GM18526 (cell line): ENCODE data around the gene SYNDIG1.

Experiments
- POLR2A ChIP-seq: IDR thresholded peaks from 3 replicates; pipeline ENCODE4 v1.6.1; 2011; ENCODE audit not compliant: insufficient read length; ENCODE audit errors: extremely low read depth

SYNDIG1 gene

GRCh38 chr20:24600012-24600411 lies 130.6 kb downstream of the SYNDIG1 start:
- TF ChIP-seq POLR2A = no peak

GRCh38 chr20:24603454-24603853 lies 134.0 kb downstream of the SYNDIG1 start:
- TF ChIP-seq POLR2A = no peak

- no peak for TF ChIP-seq POLR2A
Measured at GRCh38 chr20:24604966-24605665, 135.7 kb downstream of the SYNDIG1 start.

GRCh38 chr20:24605937-24606455 lies 136.6 kb downstream of the SYNDIG1 start:
- TF ChIP-seq POLR2A = no peak

- no peak for TF ChIP-seq POLR2A
Measured at GRCh38 chr20:24607402-24607801, 138.0 kb downstream of the SYNDIG1 start.

GRCh38 chr20:24608926-24609667 lies 139.7 kb downstream of the SYNDIG1 start:
- no peak for TF ChIP-seq POLR2A

GRCh38 chr20:24609757-24610156 lies 140.3 kb downstream of the SYNDIG1 start:
- no peak for TF ChIP-seq POLR2A

GRCh38 chr20:24610341-24611115 lies 141.1 kb downstream of the SYNDIG1 start:
- no peak for TF ChIP-seq POLR2A

- TF ChIP-seq POLR2A = no peak
Measured at GRCh38 chr20:24611360-24612140, 142.1 kb downstream of the SYNDIG1 start.

GRCh38 chr20:24612799-24613775 lies 143.7 kb downstream of the SYNDIG1 start:
- TF ChIP-seq POLR2A = no peak

GRCh38 chr20:24614341-24614740 lies 144.9 kb downstream of the SYNDIG1 start:
- no peak for TF ChIP-seq POLR2A

GRCh38 chr20:24615353-24615752 lies 145.9 kb downstream of the SYNDIG1 start:
- no peak for TF ChIP-seq POLR2A

- TF ChIP-seq POLR2A = no peak
Measured at GRCh38 chr20:24616258-24617079, 147.0 kb downstream of the SYNDIG1 start.
